NCI-H226 (cell line): Measurements from ENCODE around the gene ZFHX3.
A peak's percentile ranks its signal among the peaks of the same experiment; 100 is the strongest.
"Not testable (repeated sequence)": the region's sequence is repeated elsewhere in the genome, so short reads cannot be mapped to it uniquely, and the experiment has no call there.

ENCODE experiments used
- DNase-seq: peaks from one replicate; pipeline ENCODE4 v3.0.0-alpha.2; 2015

The ZFHX3 gene, protein sequence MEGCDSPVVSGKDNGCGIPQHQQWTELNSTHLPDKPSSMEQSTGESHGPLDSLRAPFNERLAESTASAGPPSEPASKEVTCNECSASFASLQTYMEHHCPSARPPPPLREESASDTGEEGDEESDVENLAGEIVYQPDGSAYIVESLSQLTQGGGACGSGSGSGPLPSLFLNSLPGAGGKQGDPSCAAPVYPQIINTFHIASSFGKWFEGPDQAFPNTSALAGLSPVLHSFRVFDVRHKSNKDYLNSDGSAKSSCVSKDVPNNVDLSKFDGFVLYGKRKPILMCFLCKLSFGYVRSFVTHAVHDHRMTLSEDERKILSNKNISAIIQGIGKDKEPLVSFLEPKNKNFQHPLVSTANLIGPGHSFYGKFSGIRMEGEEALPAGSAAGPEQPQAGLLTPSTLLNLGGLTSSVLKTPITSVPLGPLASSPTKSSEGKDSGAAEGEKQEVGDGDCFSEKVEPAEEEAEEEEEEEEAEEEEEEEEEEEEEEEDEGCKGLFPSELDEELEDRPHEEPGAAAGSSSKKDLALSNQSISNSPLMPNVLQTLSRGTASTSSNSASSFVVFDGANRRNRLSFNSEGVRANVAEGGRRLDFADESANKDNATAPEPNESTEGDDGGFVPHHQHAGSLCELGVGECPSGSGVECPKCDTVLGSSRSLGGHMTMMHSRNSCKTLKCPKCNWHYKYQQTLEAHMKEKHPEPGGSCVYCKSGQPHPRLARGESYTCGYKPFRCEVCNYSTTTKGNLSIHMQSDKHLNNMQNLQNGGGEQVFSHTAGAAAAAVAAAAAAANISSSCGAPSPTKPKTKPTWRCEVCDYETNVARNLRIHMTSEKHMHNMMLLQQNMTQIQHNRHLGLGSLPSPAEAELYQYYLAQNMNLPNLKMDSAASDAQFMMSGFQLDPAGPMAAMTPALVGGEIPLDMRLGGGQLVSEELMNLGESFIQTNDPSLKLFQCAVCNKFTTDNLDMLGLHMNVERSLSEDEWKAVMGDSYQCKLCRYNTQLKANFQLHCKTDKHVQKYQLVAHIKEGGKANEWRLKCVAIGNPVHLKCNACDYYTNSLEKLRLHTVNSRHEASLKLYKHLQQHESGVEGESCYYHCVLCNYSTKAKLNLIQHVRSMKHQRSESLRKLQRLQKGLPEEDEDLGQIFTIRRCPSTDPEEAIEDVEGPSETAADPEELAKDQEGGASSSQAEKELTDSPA (N-terminal part only)

DNA sequence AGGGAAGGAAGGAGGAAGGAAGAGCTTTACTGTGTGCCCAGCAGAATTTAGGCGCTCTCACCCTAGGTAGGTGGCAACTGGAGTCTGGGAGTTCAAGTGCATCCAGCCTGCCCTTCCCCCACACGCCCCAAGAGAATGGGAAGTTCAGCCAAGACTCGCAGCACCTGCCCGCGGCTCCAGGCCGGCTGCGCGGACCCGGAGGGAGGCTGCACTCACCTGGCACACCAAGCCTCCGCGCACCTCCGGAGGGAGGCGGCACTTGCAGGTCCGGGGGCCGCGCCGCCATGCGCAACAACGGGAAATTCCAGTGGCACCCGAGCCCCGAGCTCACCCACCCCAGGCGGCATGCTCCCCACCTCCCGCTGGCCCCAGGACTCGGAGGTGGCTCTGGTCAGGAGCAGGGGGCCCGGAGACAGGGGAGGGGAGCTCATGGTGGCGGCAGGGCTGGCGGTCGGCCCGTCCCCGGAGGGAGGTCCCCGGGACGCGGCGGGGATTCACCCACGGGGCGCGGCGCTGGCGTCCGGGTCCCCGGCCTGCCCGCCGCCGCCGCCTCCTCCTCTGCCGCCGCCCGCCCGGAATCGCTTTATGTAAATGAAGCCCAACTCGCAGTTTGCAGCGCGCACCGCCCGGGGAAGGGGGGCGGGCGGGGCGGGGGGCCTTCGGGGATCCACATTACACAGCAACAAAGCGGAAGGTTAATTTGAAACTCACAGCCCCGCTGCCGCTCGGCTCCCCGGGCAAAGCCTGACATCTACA lies at the start of gene ZFHX3:
Gene ZFHX3 (minus strand): TSS at position 593 of the 756 bp plus-strand sequence. CDS start 87,983 bp downstream, outside the sequence.
- peak; percentile 49 for DNase-seq

DNA sequence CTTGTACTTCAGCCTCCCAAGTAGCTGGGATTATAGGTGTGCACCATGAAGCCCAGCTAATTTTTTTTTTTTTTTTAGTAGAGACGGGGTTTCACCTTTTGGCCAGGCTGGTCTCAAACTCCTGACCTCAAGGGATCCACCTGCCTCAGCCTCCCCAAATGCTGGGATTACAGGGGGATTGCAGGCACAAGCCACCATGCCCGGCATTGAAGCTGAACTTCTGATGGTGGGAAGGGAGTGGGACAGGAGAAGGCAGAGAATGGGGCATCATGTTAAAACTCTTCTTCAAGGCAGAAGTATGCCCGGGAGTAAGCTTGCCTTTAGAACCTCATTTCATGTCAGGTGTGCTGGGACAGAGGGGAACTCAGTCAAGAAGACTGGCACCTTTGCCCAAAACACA lies 48.6 kb upstream of the ZFHX3 start:
- DNase-seq = no peak

DNA sequence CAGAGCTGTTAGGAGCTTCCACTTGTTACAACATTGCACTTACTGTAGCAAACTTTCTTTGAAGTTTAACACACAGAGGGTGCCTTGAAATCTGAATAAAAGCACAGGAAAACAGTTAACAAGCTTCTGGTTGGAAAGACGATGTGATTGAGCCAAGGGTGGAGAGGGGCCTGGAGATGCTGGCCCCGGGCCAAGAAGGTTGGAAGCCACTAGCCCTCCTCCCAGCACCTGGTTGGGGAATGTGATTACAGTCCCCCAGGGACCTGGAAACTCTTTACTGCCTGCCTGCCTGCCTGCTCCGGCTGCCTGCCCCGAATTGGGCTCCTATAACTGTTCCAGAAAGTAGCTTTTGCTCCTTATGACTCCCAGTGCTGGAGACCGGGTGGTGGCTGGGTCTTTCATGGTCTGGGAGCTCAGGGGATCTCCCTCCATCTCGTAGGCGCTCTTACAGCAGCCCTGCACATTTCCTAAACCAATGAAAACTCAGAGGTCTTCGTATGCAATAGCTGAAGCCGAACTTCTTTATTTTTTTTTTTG lies 48.0 kb upstream of the ZFHX3 start:
- no peak for DNase-seq

DNA sequence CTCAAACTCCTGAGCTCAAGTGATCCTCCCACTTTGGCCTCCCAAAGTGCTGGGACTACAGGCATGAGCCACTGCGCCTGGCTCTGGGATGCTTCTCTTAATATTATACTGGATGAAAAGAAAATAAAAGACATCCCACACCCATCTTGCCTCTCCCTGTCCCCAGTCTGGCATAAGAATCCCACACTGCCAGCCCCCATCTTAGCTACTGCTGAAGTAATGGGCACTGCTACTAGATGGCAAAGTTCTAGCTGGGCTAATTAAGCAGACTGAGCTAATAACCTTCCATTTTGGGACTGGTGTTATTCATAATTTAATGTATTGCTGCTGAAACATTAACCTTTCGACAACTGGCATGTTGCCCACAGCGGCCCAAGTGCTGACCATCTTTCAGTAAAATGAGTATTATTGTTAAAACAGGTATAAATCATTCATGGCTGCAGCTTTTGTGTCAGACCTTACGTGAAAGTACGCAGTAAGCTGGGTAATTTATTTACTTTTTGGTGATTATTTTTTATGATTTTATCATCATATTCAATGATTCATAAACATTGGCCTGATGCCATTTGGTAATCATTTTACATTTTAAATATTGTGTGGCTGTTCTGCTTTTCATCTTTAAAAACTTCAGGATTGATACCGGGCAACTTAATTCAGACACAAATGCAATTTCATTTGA lies 47.4 kb upstream of the ZFHX3 start:
- no peak for DNase-seq

DNA sequence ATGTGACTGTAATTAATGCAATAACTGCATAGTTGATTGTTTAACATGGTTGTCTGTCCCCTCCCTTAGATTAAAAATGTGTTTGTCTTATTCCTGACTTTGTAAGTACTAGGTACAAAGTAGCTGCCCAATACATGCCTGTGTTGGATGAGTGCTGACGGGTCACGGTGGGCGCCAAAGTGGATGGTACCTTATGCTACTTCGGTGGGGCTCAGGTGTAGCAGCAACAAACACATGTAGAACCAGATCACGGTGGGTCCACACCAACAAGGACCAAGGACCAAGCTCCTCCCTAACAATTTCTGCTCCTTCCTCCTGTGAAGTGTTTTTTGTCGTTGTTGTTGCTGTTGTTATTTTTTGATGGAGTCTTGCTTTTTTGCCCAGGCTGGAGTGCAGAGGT lies 46.4 kb upstream of the ZFHX3 start:
- DNase-seq = no peak

DNA sequence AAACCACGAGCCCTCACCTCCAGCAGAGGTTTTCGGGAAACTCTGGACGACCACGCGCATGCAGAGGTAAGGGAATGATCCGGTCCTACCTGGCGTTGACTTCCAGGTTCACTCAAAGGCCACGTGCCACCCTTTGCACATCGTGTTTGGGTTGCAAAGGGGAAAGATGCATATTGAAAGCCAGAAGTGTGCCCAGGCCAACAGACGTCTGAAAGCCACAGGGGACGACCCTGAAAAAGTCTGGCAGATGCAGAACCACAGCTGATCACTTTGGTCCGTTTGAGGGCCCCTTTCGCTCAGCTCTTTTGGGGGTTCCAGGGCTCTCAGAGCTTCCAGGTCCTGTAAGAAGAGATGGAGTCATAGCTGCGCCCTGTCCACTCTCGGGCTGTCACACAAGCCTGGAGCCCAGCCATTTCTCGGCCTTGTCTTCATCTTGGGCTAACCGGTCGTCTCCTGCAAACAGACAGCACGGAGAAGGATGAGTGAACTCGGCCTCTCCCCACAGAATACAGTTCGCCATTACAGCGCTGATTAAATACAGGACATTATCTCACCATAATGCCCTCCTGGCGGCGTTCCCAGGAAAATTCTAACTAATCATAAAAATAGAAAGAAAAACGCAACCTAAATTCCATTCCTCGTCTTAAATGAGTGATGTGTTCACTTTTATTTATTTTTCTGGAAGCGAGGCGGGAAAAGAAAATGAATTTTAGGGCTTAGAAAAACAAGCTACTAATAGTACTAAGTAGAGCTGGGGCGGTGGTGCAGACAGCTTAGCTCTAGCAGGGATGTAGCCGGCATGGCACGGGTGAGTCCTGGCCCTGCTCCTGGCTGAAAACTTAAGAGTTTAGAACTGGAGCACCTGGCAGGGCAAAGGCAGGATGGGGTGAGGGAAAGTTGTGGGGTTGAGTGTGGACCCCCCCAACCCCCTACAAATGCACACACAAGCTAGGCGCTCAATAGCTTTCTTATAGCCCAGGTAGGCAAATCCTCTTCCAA lies 45.5 kb upstream of the ZFHX3 start:
- DNase-seq = no peak

DNA sequence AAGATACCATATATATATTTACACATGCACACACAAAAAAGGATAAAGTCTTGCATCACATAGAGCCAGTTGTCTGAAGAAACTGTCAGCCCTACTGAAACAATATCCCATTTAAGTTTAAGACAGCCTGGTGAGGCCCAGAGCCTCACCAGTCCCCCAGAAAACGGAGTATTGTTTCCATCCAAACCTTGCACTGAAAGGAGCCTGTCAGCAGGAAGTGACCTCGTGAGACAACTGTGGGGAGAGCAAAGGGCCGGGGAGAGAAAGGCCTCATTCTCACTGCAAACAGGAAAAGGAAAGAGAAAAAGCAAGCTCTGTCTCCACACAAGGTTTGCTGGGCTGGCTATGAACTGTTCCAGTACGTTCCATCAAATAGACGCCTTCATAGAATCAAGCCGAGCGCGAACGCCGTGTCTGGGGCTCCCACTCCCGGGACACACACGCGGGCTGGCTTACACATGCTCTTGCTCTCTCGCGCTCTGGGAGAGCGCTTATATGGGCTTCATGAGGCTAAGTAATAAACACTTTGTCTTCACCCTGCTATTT lies 44.4 kb upstream of the ZFHX3 start:
- no peak for DNase-seq

DNA sequence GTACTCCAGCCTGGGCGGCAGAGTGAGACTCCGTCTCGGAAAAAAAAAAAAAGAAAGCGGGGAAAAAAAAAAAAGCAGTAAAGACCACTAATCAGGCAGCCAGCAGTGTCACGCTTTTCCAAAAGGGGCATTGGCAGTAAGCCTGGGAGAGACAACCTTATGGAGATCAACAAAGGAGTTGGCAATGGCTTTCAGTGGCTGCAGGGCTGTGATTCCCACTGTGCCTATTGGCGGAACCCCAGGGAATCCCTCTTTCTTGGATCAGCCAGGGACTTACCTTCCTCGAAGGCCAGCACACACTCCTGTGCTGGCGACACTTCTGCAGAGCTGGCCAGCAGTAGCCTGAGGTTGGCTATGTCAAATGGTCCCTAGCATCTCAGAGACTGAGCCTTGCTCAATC lies 43.2 kb upstream of the ZFHX3 start:
- no peak for DNase-seq

DNA sequence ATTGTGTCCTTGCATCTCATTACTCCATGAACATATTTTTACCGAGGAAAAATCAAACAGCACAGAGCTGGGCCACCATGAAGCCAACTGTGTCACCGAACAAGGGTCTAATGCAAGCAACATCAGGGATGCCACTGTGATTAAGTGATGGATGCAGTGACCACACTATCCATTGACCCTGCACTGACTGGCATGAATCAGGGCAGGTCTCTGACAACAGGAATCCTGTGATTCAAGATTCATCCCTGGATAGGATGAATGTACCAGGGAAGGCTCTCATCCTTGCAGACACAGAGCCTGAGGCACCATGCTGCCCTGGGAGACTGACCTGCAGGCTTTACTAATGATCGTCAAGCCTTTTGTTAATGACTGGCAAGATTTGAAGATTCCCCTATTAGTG lies 41.5 kb upstream of the ZFHX3 start:
- DNase-seq = no peak

DNA sequence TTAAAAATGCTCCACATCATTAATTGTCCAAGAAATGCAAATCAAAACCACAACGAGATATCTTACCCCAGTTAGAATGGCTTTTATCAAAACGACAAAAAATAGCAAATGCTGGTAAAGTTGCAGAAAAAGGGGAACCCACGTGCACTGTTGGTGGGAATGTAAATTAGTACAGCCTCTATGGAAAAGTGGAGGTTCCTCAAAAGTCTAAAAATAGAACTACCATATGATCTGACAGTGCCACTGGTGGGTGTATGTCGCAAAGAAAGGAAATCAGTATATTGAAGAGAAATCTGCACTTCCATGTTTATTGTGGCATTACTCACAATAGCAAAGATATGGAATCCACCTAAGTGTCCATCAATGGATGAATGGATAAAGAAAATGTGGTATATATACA lies 38.2 kb upstream of the ZFHX3 start:
- DNase-seq = no peak

DNA sequence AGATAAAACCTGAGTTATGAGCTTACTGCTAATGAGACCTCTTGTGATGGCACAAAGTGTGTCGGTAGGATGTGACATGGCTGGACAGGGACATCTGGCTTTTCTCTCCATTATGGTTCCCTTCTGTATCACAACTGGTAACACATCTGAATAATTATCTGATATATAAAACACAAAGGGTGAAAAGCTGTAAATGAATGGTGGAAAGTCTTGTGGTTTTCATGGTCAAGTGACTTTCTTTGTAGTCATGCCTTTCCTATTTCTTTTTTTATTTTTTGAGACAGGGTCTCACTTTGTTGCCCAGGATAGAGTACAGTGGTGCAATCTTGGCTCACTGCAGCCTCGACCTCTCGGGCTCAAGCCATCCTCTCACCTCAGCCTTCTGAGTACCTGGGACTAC lies 35.3 kb upstream of the ZFHX3 start:
- DNase-seq = no peak

DNA sequence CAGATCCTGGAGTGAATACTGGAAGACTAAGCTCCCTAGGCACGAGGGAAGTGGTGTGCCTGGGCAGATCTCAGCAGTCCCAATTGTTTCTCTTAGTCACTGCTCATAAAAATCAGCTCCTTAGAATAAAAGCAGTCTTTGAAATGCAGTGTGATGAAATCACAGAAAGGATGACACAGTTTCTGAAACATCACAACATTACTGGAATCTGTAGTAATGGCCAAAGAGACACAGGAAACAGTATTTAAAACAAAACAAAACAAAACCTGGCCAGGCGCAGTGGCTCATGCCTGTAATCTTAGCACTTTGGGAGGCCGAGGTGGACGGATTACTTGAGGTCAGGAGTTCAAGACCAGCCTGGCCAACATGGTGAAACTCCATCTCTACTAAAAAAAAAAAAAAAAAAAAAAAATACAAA lies 34.7 kb upstream of the ZFHX3 start:
- DNase-seq = peak; percentile 81

DNA sequence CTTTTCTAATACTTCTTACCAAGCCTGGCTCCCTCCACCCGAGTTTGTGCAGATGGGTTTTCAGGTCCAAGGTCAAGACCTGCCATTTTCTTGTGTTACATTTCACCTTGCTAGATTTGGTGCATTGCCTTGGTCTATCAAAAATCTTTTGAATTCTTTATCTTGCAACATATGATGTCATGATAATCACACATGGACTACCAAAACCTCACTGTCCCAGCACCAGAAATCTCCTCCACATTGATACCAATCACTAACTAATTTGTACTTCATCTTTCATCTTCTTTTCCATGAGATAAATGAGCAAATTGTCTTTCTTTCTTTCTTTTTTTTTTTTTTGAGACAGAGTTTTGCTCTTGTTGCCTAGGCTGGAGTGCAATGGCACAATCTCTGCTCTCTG lies 33.0 kb upstream of the ZFHX3 start:
- no peak for DNase-seq

DNA sequence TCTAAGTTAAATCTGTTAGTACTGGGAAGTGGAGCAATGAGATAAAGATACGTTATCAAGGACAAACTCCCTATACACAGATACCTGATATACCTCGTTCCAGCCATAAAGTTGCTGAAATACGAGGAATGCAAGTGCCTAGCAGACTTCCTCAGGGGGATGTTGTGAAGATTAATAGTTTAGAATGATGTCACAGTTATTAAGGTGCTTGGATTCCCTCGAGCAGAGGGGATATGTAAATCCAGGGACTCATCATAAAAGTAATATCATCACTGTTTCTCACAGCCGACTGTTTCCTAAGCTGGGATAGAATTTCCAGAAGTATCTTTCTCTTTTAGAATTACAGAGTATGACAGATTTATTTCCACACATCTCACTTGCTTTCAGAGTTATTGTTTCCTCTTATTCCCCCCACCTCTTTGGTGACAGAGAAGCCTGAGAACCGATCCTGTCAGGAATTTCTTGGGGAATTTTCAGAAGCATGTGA lies 28.4 kb upstream of the ZFHX3 start:
- no peak for DNase-seq

DNA sequence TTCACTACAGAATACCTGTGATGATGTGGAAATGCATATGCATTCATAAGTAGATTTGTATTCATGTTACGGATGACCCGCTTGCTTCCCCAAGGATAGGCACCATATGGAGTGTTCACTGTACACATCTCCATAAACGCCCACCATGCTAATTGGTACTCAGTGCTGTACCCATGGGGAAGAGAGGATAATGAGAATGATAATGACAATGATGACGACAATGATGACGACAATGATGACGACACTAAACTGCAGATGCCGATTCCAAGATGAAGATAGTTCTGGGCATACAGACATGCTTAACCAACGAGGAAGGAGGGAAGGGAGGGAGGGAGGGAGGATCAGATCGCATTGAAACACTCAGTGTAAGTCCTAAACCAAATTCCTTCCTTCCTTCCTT lies 26.5 kb upstream of the ZFHX3 start:
- DNase-seq = no peak

DNA sequence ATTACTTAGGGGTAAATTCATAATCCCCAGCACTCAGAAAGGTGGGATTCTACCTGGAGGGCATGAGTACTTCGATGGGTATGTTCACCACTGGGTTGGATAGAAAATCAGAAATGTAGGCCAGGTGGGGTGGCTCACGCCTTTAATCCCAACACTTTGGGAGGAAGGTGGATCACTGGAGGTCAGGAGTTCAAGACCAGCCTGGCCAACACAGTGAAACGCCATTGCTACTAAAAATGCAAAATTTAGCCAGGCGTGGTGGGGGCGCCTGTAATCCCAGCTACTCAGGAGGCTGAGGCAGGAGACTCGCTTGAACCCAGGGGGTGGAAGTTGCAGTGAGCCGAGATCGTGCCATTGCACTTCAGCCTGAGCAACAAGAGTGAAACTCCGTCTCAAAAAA lies 24.1 kb upstream of the ZFHX3 start:
- not testable (repeated sequence) for DNase-seq

DNA sequence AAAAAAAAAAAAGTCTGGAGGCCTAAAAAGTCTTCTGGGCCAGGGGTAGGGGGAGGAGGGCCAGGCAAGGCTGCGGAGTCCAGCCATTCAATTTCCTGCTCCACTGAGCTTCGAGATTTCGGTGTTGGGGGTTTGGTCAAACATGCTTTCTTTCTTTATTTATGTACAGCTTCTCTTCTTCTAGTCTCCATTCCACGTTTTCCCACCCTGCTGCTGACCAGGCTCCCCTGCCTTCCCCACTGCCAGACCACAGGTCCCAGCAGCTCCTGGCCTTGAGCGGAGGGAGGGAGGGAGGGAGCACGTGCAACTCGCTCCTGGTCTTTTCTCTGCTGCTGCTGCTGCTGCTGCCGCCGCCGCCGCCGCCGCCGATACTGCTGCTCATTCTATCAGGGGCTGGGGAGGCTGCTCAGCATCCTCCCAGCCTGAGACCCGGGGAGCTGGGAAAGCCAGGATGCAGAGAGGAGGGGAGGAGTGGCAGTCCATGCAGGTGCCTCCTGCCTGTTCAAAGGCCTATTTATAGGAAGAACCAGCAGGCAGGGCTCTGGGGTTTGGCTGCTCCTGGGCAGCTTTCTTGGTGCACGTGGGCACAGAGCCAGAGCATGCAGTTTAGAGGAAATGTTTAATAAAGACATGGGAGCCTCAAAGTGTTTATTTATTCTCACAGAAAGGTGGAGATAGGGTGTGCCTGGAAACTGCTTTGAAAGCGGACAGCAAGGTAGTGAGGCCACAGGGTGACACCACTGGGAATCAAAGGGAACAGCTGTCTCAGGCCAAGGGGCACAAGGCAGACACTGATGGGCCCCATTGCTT lies 23.4 kb upstream of the ZFHX3 start:
- DNase-seq = no peak

DNA sequence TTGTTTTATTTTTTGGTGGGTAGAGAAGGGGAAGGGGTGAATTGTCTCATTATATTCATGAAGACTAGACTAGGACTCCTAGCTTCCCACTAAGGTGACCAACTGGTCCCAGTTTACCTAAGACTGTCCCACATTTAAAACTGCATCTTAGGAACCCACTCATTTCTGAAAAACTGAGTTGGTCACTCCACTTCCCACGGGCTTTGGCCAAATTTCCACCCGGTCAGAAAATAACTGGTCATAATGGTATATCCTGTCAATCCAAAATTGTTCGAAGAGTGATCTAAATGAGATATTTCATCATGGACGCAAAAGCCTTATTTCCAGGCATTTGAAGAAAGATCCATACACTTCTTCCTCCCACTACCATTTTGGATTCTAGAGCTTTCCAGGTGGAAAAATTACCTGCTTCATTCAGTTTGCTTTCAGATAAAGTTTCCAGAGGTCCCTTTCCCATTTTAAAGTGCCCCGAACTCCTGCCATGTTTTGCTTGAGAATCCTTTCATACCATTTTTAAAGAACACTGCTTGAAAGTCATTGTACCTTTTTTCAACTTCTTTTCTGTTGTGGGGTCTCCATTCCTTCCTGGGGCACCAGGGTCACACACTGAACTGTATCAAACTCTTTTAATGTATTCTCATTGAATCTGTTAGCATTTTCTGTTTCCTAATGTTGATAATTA lies 21.8 kb upstream of the ZFHX3 start:
- DNase-seq = no peak
